Measurements from ENCODE around the gene CSTA. TPM values are rescaled to one million over a fixed set of nuclear protein-coding genes. Genes with fewer than 3 reads are reported as not detected.

The CSTA gene
- polyA plus RNA-seq, 1 donor from 2014 or later = not detected

DNA sequence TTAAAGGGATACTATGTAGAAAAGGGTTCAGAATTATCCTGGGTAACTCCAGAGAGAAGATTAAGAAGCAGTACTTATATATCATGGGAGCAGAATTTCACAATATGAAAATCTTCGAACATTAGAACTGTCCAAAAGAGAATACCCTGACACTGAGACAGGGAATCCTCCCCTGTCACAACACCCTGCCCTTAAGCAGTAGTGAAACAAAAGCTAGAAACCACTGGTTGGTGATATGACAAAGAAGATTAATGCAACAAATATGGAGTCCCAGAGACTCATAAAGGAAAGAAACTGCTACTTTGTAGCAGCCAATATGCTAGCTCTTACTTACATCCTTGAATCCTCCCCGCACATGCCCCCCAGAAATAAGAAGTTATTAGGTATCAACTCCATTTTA lies 39.4 kb downstream of the CSTA start:
- Histone ChIP-seq H4K20me1 (ENCODE audit: insufficient read depth) (no peaks in the 10 kb centered on the region), H3K4me3 (ENCODE audit: low read length) (no peak overlapping the region), H3K36me3 (ENCODE audit: insufficient read depth, low read length) (no peaks in the 10 kb centered on the region), H3K9me3 (ENCODE audit: low read length) (no peaks in the 10 kb centered on the region), H3K27ac (ENCODE audit: low read length) (no peak overlapping the region), H3F3A (ENCODE audit: insufficient read depth, low read length, poor library complexity, severe bottlenecking) (no peaks in the 10 kb centered on the region), H3K4me2 (ENCODE audit: low read length) (no peak overlapping the region), H3K79me2 (replicated peaks; ENCODE audit: insufficient read depth, low read length) (no peaks in the 10 kb centered on the region), H3K9ac (ENCODE audit: low read length) (no peak overlapping the region), H2AFZ (ENCODE audit: low read depth, low read length) (no peak overlapping the region), H3K9me2 (ENCODE audit: insufficient read depth, low read length) (no peaks in the 10 kb centered on the region), H3K27me3 (ENCODE audit: insufficient read depth, low read depth, low read length) (no peaks in the 10 kb centered on the region)
- no peak for TF ChIP-seq TAF1 (IDR thresholded peaks at IDR 0.05; ENCODE audit: low read depth)
- TF ChIP-seq, protein P1, sequence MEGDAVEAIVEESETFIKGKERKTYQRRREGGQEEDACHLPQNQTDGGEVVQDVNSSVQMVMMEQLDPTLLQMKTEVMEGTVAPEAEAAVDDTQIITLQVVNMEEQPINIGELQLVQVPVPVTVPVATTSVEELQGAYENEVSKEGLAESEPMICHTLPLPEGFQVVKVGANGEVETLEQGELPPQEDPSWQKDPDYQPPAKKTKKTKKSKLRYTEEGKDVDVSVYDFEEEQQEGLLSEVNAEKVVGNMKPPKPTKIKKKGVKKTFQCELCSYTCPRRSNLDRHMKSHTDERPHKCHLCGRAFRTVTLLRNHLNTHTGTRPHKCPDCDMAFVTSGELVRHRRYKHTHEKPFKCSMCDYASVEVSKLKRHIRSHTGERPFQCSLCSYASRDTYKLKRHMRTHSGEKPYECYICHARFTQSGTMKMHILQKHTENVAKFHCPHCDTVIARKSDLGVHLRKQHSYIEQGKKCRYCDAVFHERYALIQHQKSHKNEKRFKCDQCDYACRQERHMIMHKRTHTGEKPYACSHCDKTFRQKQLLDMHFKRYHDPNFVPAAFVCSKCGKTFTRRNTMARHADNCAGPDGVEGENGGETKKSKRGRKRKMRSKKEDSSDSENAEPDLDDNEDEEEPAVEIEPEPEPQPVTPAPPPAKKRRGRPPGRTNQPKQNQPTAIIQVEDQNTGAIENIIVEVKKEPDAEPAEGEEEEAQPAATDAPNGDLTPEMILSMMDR (IDR thresholded peaks at IDR 0.05; ENCODE audit: poor library complexity, severe bottlenecking) = no peak
- no peak for TF ChIP-seq SMC3 (conservative IDR thresholded peaks at IDR 0.05; ENCODE audit: poor library complexity)
- TF ChIP-seq POLR2AphosphoS5 (IDR thresholded peaks at IDR 0.05) = no peak
- no peak for TF ChIP-seq EZH2 (IDR thresholded peaks at IDR 0.05; ENCODE audit: borderline replicate concordance, insufficient read depth, low read length, poor library complexity, severe bottlenecking)
- no peak for TF ChIP-seq REST (IDR thresholded peaks at IDR 0.05; ENCODE audit: borderline replicate concordance)
- no peak for TF ChIP-seq RAD21 (conservative IDR thresholded peaks at IDR 0.05)
- TF ChIP-seq EP300 (conservative IDR thresholded peaks at IDR 0.05; ENCODE audit: poor library complexity, severe bottlenecking) = no peak
- no peak for TF ChIP-seq MXI1 (conservative IDR thresholded peaks at IDR 0.05; ENCODE audit: poor library complexity, severe bottlenecking)

DNA sequence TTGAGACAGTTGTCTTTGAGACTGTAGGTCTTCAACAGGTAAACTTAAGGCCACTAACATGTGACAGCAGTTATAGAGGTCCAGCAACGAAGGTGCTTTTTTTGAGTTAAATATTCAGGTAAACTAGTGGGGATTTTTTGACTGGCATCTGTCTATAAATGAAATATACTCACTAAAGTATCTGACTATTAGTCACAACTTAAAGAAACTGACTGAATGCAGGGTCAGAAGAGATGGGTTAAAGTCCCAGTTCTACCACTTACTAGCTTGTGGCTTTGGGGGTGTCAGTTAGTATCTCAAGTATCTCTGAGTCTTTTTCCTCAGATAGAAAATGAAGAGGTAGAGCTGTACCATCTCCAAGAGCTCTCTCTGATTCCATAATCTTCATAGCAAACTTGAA lies 40.0 kb downstream of the CSTA start:
- Histone ChIP-seq H3K9me2 (ENCODE audit: insufficient read depth, low read length) (no peaks in the 10 kb centered on the region), H3K4me3 (ENCODE audit: low read length) (no peak overlapping the region), H3K36me3 (ENCODE audit: insufficient read depth, low read length) (no peaks in the 10 kb centered on the region)

More for the DNA sequence above, 40.0 kb downstream of the CSTA start:
- no peaks in the 10 kb centered on the region for H3K9me3 ChIP-seq (ENCODE audit: low read length)
- H3K27ac ChIP-seq (ENCODE audit: low read length) = no peak overlapping the region
- no peaks in the 10 kb centered on the region for H3F3A ChIP-seq (ENCODE audit: insufficient read depth, low read length, poor library complexity, severe bottlenecking)
- no peak overlapping the region for H2AFZ ChIP-seq (ENCODE audit: low read depth, low read length)
- H3K27me3 ChIP-seq (ENCODE audit: insufficient read depth, low read depth, low read length) = no peaks in the 10 kb centered on the region
- TF ChIP-seq REST (IDR thresholded peaks at IDR 0.05; ENCODE audit: borderline replicate concordance) (no peak), EP300 (conservative IDR thresholded peaks at IDR 0.05; ENCODE audit: poor library complexity, severe bottlenecking) (no peak), SMC3 (conservative IDR thresholded peaks at IDR 0.05; ENCODE audit: poor library complexity) (no peak), TAF1 (IDR thresholded peaks at IDR 0.05; ENCODE audit: low read depth) (no peak), MXI1 (conservative IDR thresholded peaks at IDR 0.05; ENCODE audit: poor library complexity, severe bottlenecking) (no peak), EZH2 (IDR thresholded peaks at IDR 0.05; ENCODE audit: borderline replicate concordance, insufficient read depth, low read length, poor library complexity, severe bottlenecking) (no peak), RAD21 (conservative IDR thresholded peaks at IDR 0.05) (no peak), POLR2AphosphoS5 (IDR thresholded peaks at IDR 0.05) (no peak)
- TF ChIP-seq, protein P1 (IDR thresholded peaks at IDR 0.05; ENCODE audit: poor library complexity, severe bottlenecking) = no peak
- no peaks in the 10 kb centered on the region for H4K20me1 ChIP-seq (ENCODE audit: insufficient read depth)
- H3K4me2 ChIP-seq (ENCODE audit: low read length) = no peak overlapping the region
- no peaks in the 10 kb centered on the region for H3K79me2 ChIP-seq (replicated peaks; ENCODE audit: insufficient read depth, low read length)
- H3K9ac ChIP-seq (ENCODE audit: low read length) = no peak overlapping the region
